Measurements from ENCODE around the gene ARHGEF17.

DNA sequence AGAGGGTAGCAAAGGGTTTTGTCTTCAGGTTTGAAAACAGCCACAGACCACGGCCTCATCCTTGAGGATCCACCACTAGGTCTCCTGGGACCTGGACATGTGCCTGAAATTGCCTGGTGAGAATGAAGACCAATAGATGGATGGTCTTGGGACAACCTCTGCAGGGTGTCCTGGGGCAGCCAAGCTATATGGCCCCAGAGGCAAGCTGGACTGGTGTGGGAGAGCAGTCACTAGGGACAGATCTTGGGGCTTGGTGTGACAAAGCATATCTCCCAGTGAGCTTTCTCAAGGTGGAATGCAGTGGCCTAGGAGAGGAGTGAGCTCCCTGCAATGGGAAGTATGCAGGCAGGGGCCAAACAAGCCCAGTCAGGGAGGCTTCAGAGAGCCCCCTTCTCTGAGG lies 22.4 kb upstream of the ARHGEF17 start:
- no peak for TF ChIP-seq CTCF (conservative IDR thresholded peaks at IDR 0.05 in 1 of 2, IDR thresholded peaks at IDR 0.05 in 1 of 2; ENCODE audit: low read depth in 1 of 2, low read length in 2 of 2)
- TF ChIP-seq EZH2 (IDR thresholded peaks at IDR 0.05; ENCODE audit: low read length, missing control alignments): no peak
